Sciatic nerve (tissue), 2 donors: ENCODE data around the gene LDLR. TPM values are rescaled to one million over a fixed set of nuclear protein-coding genes. Genes with fewer than 3 reads are reported as not detected.
"Not testable (repeated sequence)": the region's sequence is repeated elsewhere in the genome, so short reads cannot be mapped to it uniquely, and the experiment has no call there.

Experiments used
- ATAC-seq: fragments of 200-7000 bp; cut with Tn5 transposase; one replicate; pipeline ENCODE4 v1.9.1; 2020; ENCODE audit warnings: mild to moderate bottlenecking, moderate library complexity
- DNase-seq: peaks from one replicate; pipeline ENCODE4 v3.0.0-alpha.2; 2020; ENCODE audit warnings: low spot score
- intact Hi-C: fragments of 100-400 bp; cut with DNase I; formaldehyde crosslinking; loops from one replicate; pipeline ENCODE4 v1.14.2; 2022
- total RNA-seq: library from RNA; stranded (reverse); fragmentation: NEBNext Ultra II Directional; extraction: Animal tissue kit (Norgen Biotek cat#: 25700); gene quantifications from one replicate; pipeline ENCODE4 v1.2.1, GENCODE V29; 2021
- donor health status: DM: no; HTN: no; CAD: no.
- donor health status: DM: no; HTN: no; CAD: no.

Gene LDLR
- total RNA-seq, 1 donor from 2014 or later: 155 TPM

GRCh38 chr19:11160440-11160768 is 71.1 kb downstream of the LDLR start:
- ATAC-seq, intact Hi-C loops, DNase-seq: not testable (repeated sequence)

- no peak for DNase-seq
- intact Hi-C loops: no loop called here
- ATAC-seq: no peak
These were observed 75.0 kb downstream of the LDLR start for GRCh38 chr19:11164296-11164695.

- DNase-seq (peak; percentile 86), ATAC-seq (peak; percentile 84)
- intact Hi-C loops: no loop called here
These were observed 75.7 kb downstream of the LDLR start for GRCh38 chr19:11164879-11165406.

GRCh38 chr19:11165486-11166030 is 76.3 kb downstream of the LDLR start:
- DNase-seq (no peak), ATAC-seq (peak; percentile 12)
- intact Hi-C loops: no loop called here

- DNase-seq (no peak), ATAC-seq (peak; percentile 55)
- intact Hi-C loops: no loop called here
These were observed 77.2 kb downstream of the LDLR start for GRCh38 chr19:11166281-11167142.

GRCh38 chr19:11168568-11168967 is 79.3 kb downstream of the LDLR start:
- DNase-seq (no peak), ATAC-seq (no peak)
- intact Hi-C loops: no loop called here

GRCh38 chr19:11169896-11170678 is 80.8 kb downstream of the LDLR start:
- intact Hi-C loops: no loop called here
- no peak for ATAC-seq
- no peak for DNase-seq

GRCh38 chr19:11171144-11171543 is 81.9 kb downstream of the LDLR start:
- DNase-seq (no peak), ATAC-seq (no peak)
- intact Hi-C loops: no loop called here

GRCh38 chr19:11172576-11172975 is 83.3 kb downstream of the LDLR start:
- DNase-seq (no peak), ATAC-seq (no peak)
- intact Hi-C loops: no loop called here

GRCh38 chr19:11173516-11174155 is 84.4 kb downstream of the LDLR start:
- DNase-seq: no peak
- ATAC-seq: no peak
- intact Hi-C loops: no loop called here

GRCh38 chr19:11174336-11174735 is 85.1 kb downstream of the LDLR start:
- ATAC-seq (no peak), DNase-seq (no peak)
- intact Hi-C loops: no loop called here

GRCh38 chr19:11175920-11176319 is 86.7 kb downstream of the LDLR start:
- DNase-seq: no peak
- intact Hi-C loops: no loop called here
- ATAC-seq: no peak

GRCh38 chr19:11176466-11177193 is 87.4 kb downstream of the LDLR start:
- DNase-seq (no peak), ATAC-seq (no peak)
- intact Hi-C loops: no loop called here

- DNase-seq (no peak), ATAC-seq (no peak)
- intact Hi-C loops: no loop called here
These were observed 88.3 kb downstream of the LDLR start for GRCh38 chr19:11177592-11177991.

GRCh38 chr19:11179145-11179465 is 89.8 kb downstream of the LDLR start:
- DNase-seq, intact Hi-C loops, ATAC-seq: not testable (repeated sequence)

- no peak for DNase-seq
- intact Hi-C loops: no loop called here
- ATAC-seq: no peak
These were observed 90.5 kb downstream of the LDLR start for GRCh38 chr19:11179716-11180297.

- no peak for DNase-seq
- peak; percentile 53 for ATAC-seq
- intact Hi-C loops: no loop called here
These were observed 91.1 kb downstream of the LDLR start for GRCh38 chr19:11180346-11180745.

GRCh38 chr19:11180975-11181374 is 91.7 kb downstream of the LDLR start:
- DNase-seq, intact Hi-C loops: not testable (repeated sequence)
- peak; percentile 33 for ATAC-seq
